ENCODE measurements around the gene CCDC187.
"Not testable (repeated sequence)": the region's sequence is repeated elsewhere in the genome, so short reads cannot be mapped to it uniquely, and the experiment has no call there.

Gene CCDC187

DNA sequence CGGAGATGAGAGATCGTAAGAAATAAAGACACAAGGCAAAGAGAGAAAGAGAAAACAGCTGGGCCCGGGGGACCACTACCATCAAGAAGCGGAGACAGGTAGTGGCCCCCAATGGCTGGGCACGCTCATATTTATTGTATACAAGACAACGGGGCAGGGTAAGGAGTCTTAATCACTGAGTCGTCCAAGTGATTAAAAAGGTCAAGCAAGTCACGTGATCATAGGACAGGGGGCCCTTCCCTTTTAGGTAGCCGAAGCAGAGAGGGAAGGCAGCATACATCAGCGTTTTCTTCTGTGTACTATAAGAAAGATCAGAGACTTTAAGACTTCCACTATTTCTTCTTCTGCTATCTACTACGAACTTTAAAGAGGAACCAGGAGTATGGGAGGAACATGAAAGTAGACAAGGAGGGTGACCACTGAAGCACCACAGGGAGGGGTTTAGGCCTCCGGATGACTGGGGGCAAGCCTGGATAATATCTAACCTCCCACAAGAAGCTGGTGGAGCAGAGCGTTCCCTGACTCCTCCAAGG, 33.7 kb downstream of the CCDC187 start:
- no peak overlapping the region for H3K4me3 ChIP-seq (ENCODE audit: low read length)
- TF ChIP-seq, protein P1, sequence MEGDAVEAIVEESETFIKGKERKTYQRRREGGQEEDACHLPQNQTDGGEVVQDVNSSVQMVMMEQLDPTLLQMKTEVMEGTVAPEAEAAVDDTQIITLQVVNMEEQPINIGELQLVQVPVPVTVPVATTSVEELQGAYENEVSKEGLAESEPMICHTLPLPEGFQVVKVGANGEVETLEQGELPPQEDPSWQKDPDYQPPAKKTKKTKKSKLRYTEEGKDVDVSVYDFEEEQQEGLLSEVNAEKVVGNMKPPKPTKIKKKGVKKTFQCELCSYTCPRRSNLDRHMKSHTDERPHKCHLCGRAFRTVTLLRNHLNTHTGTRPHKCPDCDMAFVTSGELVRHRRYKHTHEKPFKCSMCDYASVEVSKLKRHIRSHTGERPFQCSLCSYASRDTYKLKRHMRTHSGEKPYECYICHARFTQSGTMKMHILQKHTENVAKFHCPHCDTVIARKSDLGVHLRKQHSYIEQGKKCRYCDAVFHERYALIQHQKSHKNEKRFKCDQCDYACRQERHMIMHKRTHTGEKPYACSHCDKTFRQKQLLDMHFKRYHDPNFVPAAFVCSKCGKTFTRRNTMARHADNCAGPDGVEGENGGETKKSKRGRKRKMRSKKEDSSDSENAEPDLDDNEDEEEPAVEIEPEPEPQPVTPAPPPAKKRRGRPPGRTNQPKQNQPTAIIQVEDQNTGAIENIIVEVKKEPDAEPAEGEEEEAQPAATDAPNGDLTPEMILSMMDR (IDR thresholded peaks at IDR 0.05; ENCODE audit: insufficient read depth, low read depth, low read length, missing control alignments) = no peak
- no peak for DNase-seq (ENCODE audit: low read depth)

DNA sequence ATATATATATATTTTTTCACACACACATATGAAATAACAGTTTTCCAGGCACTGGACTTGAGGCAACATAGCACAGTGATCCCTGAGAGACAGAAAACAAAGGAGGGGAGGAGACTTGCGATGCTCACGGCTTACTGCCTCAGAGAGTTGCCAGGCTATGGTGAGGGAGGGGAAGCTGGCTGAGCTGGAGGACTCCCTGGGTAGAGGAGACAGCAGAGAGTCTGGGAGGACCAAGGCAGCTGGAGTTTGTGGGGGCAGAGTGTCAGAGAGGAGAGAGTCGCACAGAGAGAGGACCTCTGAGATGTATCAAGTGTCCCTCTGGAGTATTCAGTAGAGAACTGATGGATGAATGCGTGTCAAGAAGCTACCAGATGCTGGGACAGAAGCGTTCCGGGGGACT, 35.2 kb downstream of the CCDC187 start:
- no peak for DNase-seq (ENCODE audit: low read depth)
- H3K4me3 ChIP-seq (ENCODE audit: low read length) = no peak overlapping the region
- TF ChIP-seq, protein P1 (IDR thresholded peaks at IDR 0.05; ENCODE audit: insufficient read depth, low read depth, low read length, missing control alignments) = no peak

GRCh38 chr9:136268318-136268717, 35.6 kb downstream of the CCDC187 start:
- no peak for DNase-seq (ENCODE audit: low read depth)
- TF ChIP-seq, protein P1 (IDR thresholded peaks at IDR 0.05; ENCODE audit: insufficient read depth, low read depth, low read length, missing control alignments) = no peak
- H3K4me3 ChIP-seq (ENCODE audit: low read length) = no peak overlapping the region

- peak overlapping the region; percentile 41 for H3K4me3 ChIP-seq (ENCODE audit: low read length)
- TF ChIP-seq, protein P1 (IDR thresholded peaks at IDR 0.05; ENCODE audit: insufficient read depth, low read depth, low read length, missing control alignments) = peak; percentile 16
Observed at GRCh38 chr9:136267261-136268111, 36.4 kb downstream of the CCDC187 start.

GRCh38 chr9:136266641-136267040, 37.3 kb downstream of the CCDC187 start:
- not testable (repeated sequence) for H3K4me3 ChIP-seq (ENCODE audit: low read length); DNase-seq (ENCODE audit: low read depth)

More at GRCh38 chr9:136267261-136268111, 36.4 kb downstream of the CCDC187 start:
- peak; percentile 79 for DNase-seq (ENCODE audit: low read depth)

GRCh38 chr9:136265561-136266355, 38.1 kb downstream of the CCDC187 start:
- TF ChIP-seq, protein P1 (IDR thresholded peaks at IDR 0.05; ENCODE audit: insufficient read depth, low read depth, low read length, missing control alignments) = no peak
- H3K4me3 ChIP-seq (ENCODE audit: low read length) = no peak overlapping the region
- no peak for DNase-seq (ENCODE audit: low read depth)
